ENCODE data around the gene SYTL2.

The SYTL2 gene

DNA sequence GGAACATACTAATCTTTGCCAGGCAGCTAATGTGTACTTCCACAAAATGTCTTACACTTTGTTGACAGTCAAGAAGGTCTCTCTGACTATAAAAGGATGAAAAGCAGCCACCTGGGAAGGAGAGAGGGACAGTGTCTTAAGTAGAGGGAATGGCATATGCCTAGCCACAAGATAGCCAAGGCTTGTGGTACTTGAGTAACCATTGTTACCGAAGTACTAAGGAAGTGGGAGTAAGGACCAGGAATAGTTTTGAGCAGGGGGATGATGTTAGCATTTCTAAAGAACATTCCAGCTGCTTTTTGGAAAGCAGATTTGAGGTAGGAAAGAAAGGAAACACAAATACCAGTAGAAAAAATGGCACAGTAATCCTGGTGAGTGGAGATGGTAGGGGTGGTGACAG lies 159.8 kb downstream of the SYTL2 start:
- DNase-seq = no peak

DNA sequence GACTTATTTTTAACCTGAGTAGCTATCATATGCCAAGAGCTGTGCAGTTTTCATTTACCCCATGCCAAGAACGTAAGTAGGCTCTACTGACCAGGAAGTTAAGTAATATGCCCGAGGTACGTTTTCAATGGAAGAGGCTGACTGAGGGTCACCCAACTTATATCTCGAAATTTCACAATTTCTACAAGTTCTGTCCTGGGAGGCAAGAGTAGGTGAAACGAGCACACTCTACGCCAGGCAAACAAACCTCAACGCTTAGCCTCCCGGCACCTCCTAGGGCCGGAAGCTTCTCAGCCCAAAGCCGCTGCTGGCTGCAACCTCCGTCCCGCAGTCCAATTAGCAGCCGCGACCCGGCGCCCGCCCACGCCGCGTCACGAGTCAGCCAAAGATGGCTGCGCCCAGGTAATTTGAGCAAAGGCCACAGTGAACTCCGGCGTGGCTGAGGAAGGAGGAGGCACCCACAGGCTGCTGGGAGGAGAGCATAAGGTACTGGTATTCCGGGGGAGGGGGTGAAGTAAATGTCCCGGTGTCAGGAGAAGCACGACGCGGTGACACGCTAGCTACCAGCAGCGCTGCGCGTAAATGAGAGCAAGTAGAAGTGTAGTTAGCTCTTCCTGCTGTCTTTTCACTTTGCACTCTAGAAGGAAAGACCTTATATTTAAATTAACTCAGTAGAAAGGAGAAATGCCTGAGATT lies 163.2 kb downstream of the SYTL2 start, which contains the start of gene TMEM126A:
TMEM126A (plus strand) TSS at position 364 of the 696 bp plus-strand sequence. CDS start 2,289 bp downstream, outside the sequence.
- DNase-seq = peak; percentile 94

GRCh38 chr11:85647078-85647477 lies 163.9 kb downstream of the SYTL2 start:
- DNase-seq = no peak

Measured in right forelimb (tissue), 1 donor.